GM18498 (cell line): ENCODE data around the gene FEZ2.
A peak's percentile ranks its signal among the peaks of the same experiment; 100 is the strongest.
"Not testable (repeated sequence)": the region's sequence is repeated elsewhere in the genome, so short reads cannot be mapped to it uniquely, and the experiment has no call there.

Source experiments
- ATAC-seq: cut with Tn5 transposase; IDR thresholded peaks from one replicate; pipeline ENCODE4 v1.9.1; 2021; ENCODE audit warnings: mild to moderate bottlenecking, moderate library complexity; ENCODE audit not compliant: unreplicated experiment

FEZ2 gene

GRCh38 chr2:36597532-36598377 lies at the start of gene FEZ2:
FEZ2 (minus strand) TSS chr2:36598168; CDS start chr2:36598142, 26 bp downstream.
- peak; percentile 100 for ATAC-seq

GRCh38 chr2:36634981-36635597 lies 37.1 kb upstream of the FEZ2 start:
- ATAC-seq = no peak

- no peak for ATAC-seq
These were observed 35.6 kb upstream of the FEZ2 start for GRCh38 chr2:36633470-36634092.

GRCh38 chr2:36626756-36627155 lies 28.8 kb upstream of the FEZ2 start:
- ATAC-seq = no peak

GRCh38 chr2:36626071-36626470 lies 28.1 kb upstream of the FEZ2 start:
- no peak for ATAC-seq

GRCh38 chr2:36625304-36625703 lies 27.3 kb upstream of the FEZ2 start:
- ATAC-seq = no peak

GRCh38 chr2:36620321-36620720 lies 22.4 kb upstream of the FEZ2 start:
- ATAC-seq = no peak

- peak; percentile 96 for ATAC-seq
These were observed 20.4 kb upstream of the FEZ2 start for GRCh38 chr2:36618381-36618780.

- ATAC-seq = no peak
These were observed 19.0 kb upstream of the FEZ2 start for GRCh38 chr2:36616947-36617346.

- no peak for ATAC-seq
These were observed 17.3 kb upstream of the FEZ2 start for GRCh38 chr2:36615222-36615621.

- ATAC-seq = no peak
These were observed 15.8 kb upstream of the FEZ2 start for GRCh38 chr2:36613801-36614200.

- no peak for ATAC-seq
These were observed 13.5 kb upstream of the FEZ2 start for GRCh38 chr2:36611316-36611990.

GRCh38 chr2:36609507-36609906 lies 11.5 kb upstream of the FEZ2 start:
- ATAC-seq = no peak

GRCh38 chr2:36607947-36608346 lies 10.0 kb upstream of the FEZ2 start:
- no peak for ATAC-seq

- no peak for ATAC-seq
These were observed 9.0 kb upstream of the FEZ2 start for GRCh38 chr2:36606925-36607324.

- no peak for ATAC-seq
These were observed 7.3 kb upstream of the FEZ2 start for GRCh38 chr2:36605273-36605672.

- not testable (repeated sequence) for ATAC-seq
These were observed 5.7 kb upstream of the FEZ2 start for GRCh38 chr2:36603629-36604028.

GRCh38 chr2:36597003-36597531 lies 901 bp downstream of the FEZ2 start:
- no peak for ATAC-seq

GRCh38 chr2:36596397-36596796 lies 1.6 kb downstream of the FEZ2 start:
- ATAC-seq = no peak

- ATAC-seq = no peak
These were observed 3.1 kb downstream of the FEZ2 start for GRCh38 chr2:36594849-36595248.

- no peak for ATAC-seq
These were observed 8.7 kb downstream of the FEZ2 start for GRCh38 chr2:36589230-36589630.
